HG03097 (cell line): ENCODE results near the gene TRIM63.

ENCODE experiments used
- ATAC-seq: cut with Tn5 transposase; IDR thresholded peaks from one replicate; pipeline ENCODE4 v1.9.1; 2021; ENCODE audit not compliant: unreplicated experiment, low FRiP score

TRIM63 gene

DNA sequence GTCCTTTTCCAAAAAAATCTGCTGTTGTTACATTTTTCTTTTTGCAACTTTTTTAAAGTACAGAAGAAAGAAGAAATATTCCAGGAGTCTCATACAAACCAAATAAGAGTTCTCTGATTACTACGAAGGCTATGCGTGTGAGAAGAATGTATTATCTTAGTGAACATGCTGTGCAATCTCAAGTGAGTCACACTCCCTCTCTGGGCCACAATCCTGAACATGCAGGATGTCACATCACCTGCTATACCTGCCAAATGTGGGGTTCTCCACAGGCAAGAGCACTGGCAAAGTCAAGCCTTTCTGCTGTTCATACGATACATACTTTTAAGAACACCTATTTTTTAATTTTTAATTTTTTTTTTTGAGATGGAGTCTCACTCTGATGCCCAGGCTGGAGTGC, 21.7 kb upstream of the TRIM63 start:
- no peak for ATAC-seq

DNA sequence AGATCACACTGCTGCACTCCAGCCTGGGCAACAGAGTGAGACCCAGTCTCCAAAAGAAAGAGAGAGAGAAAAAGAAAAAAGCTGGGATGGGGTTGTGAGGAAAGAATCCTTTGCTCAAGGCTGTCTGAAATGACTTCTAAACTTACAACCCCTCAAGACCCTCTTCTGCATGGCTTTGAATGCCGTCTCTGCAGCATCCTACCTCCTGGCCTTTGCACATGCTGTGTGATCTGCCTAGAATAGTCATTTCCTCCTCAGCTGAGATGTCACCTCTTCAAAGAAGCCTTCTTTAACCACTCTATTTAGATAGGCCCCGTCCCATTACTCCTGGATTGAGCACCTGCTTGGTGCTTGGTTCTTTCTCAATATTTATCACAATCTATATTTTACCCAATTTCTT, 17.4 kb upstream of the TRIM63 start:
- ATAC-seq, result no peak

DNA sequence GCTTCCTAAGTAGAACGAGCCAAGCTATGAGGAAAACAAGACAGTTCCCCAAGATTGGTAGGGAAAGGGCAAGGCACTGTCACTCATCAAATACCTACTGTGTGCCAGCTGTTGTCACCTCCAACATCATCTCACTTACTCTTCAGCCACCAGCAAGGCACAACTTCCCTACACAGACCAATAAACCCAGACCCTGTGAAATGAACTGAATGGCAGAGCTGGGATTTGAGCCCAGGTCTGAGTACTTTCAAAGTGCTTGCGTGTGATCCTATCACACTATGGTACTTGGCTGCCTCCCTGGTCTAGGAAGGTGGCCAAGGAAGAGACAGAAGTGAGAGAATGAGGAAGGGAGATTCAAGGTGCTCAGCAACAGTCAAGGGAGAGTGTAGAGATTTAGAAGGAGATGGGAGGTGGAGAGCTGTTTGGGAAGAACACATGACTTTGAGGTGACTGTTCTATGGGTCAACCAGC, 16.7 kb upstream of the TRIM63 start:
- ATAC-seq, result no peak

DNA sequence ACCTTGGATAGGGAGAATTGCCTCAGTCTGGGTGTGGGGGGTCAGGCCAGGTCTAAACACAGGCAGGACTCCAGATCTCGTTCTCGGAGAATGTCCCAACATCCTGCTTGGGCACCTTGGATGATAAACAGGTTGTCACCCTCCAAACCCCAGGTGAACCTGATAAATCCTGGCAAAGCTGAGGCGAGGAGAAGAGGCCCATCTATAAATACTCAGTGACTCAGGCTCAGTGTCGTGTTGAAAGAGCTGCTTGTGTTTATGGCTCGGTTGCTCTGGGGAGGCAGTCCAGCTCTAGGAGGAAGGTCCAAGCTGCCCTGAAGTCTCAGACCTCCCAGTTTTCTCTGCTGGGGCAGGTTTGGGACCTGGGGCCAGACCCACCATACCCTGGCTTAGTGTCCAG, 15.8 kb upstream of the TRIM63 start:
- no peak for ATAC-seq

DNA sequence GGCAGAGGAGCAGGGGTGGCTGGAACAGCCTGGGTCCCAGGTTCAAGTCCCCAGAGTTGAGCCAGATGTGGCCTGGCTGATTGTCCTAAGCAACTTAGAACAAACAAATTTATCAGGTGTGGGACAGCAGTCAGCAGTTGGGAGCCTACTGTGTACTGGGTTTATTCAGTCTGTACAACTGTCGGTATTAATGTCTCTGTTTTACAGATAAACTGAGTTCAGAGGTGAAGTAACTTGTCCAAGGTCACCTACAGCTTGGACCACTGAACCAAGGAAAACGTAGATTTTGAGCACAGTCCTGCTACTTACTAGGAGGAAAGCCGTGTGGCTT, 14.6 kb upstream of the TRIM63 start:
- ATAC-seq, result no peak

DNA sequence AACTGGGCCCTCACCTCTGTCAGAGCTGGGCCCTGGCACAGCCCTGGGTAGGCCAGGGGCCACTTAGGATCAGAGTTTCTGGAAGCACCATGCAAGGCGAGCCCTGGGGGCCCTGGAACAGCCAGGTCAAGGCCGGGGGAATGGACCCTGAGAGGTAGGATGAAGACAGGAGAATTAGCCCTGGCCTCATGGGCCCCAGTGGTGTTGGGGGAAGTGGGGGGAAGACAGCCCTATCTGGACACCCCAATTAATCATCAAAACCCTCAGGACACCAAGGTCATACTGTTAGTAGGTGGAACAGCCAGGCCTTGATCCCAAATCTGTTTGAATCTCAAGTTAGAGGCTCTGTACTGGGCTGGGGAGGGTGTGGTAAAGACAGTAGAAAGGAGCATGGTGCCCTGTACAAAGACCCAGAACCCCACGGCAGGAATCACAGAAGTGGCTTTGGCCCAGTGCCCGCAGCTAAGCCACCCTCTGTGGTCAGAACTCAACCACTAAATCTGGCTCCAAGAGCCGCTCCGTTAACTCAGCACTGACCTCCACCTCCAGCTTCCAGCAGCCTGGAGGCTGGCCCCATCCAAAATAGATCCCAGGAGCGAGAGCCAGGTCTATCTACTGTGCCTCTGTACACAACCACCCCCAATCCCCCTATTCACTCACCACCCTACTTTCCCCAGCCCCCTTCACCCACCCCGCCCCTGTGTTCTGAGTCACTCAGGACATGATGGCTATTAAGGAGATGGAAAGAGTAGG, 14.0 kb upstream of the TRIM63 start:
- no peak for ATAC-seq

DNA sequence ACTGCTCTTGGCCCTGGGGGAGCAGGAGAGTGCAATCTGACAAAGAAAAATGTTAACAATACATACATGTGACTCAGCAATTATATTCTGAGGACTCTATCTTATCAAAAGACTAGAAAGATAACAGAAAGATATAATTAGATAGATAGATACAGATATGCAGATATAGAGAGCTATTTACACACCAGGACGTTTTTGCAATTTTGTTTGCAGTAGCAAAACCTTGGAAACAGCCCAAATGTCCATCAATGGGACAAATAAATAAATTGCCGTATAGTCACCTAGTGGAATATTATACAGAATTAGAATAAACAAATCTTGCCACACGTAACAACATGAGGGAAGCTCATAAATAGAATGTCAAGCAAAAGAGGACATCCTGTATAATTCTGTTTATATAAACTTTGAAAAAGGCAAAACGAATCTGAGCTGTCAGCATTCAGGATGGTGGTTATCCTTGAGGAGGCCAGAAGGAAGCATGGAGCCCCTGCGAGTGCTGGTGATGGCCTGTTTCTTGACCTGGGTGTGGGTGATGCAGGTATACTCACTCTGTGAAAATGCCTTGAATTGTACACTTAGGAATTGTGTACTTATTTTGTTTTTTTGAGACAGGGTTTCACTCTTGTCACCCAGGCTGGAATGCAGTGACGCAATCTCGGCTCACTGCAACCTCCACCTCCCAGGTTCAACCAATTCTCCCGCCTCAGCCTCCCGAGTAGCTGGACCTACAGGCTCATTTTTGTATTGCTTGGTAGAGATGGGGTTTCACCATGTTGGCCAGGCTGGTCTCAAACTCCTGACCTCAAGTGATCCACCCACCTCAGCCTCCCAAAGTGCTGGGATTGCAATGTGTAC, 12.8 kb upstream of the TRIM63 start:
- no peak for ATAC-seq

DNA sequence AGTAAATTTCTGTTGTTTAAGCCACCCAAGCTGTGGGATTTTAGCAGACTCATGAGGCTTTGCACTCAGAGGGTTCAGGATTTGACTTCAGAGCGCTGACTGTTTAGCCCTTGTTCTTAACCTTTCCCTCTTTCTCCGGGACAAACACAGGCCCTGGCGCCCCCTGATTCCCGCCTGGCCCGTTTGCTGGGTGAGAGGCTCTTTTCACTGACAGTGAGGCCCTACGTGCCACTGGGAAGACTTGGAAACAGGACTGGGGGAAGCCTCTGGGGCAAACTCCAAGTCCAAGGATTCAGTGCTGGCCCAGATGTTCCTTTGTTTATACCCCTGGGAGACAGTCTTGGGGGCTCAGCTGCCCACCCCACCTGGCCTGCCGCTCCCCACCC, 11.7 kb upstream of the TRIM63 start:
- no peak for ATAC-seq

DNA sequence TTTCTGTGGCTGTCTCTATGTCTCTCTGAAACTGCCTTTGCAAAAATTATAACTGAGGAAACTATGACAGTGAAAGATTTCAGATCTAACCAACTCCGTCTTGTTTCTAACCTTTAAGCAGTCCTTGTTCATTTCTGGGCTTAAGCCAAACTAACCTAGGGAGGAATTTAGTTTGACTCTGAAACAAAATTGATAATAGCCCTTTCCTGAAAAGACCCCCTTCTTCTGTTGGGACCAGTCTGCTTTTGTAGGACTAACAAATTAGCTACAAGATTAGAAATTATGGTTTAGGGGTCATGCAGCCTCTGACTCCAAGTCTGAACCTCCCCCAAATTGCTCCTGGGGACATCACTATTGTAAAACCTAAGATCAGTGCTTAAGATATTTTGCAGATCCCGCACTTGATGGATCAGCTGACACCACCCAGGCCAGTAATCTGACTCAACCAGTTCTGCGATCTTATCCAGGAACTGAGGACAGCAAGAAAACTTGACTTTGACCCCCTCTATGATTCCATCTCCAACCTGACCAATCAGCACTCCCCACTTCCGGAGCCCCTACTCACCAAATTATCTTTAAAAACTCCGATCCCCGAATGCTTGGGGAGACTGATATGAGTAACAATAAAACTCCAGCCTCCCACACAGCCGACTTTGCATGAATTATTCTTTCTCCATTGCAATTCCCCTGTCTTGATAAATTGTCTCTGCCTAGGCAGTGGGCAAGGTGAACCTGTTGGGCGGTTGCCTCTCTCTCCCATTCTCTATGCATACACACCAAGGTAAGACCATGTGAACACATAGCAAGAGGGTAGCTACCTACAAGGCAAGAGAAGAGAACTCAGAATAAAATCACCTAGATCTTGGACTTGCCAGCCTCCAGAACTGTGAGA, 11.1 kb upstream of the TRIM63 start:
- ATAC-seq, result no peak

DNA sequence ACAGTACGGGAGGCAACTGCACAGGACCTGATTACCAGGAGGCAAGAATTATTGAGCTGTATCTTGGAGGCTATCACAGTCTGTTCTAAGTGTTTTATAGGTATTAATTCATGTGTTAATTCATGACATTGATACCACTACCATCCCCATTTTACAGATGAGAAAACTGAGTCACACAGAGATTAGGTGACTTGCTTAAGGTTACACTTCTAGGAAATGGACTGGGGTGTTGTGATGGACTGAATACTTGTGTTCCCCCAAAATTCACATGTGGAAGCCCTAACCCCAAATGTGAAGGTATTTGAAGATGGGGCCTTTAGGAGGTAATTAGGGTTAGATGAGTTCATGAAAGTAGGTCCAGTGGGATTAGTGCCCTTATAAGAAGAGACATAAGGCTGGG, 10.1 kb upstream of the TRIM63 start:
- no peak for ATAC-seq

DNA sequence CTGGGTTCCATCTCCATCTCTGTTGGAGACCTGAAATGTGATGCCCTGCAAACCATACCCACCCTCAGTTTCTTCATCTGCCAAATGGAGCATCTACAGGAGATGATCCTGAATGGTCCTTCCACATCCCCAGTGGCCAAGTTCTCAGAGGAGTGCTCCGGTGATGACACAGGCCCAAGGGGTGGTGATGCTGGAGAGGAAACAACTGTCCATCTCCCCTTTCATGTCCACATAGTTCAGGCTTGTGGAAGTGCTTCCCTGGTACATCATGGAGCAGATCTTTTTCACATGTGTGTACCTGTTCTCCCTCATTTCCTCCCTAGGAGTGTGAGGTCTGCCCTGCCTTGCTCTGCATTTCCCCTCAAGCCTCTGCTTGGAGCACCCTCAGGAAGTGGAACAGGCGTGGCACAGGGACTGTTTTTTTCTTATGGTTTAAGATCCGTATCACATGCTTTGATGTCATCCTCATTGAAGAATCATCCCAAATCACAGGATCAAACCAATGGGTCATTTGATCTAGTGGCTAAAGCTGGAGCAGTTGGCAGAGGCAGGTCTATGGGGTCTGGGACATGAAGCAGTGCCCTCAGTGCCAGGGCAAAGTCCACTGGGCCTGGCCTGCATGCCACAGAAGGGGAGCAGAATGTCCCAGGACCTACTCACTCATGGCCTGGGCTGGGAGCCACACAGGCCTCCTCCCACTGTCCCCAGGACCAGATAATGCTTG, 8.2 kb upstream of the TRIM63 start:
- no peak for ATAC-seq

DNA sequence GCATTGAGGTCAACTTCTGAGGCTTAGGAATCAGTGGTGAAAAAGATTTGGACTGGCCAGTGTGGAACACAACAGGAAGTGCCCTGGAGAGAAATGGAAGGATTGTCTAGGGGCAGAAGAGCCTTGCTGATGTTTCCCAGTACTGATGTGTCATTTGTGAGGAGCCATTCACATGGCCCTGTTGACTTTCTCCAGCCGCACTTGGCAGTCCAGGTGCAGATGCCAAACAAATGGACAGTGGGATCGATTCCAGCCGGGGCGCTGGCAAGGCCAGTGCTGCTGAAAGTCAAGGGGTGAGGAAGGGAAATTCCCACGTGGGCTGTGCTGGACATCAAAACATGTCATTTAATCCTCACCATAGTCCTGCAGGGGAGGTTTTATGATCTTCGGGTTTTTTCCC, 4.9 kb upstream of the TRIM63 start:
- no peak for ATAC-seq

DNA sequence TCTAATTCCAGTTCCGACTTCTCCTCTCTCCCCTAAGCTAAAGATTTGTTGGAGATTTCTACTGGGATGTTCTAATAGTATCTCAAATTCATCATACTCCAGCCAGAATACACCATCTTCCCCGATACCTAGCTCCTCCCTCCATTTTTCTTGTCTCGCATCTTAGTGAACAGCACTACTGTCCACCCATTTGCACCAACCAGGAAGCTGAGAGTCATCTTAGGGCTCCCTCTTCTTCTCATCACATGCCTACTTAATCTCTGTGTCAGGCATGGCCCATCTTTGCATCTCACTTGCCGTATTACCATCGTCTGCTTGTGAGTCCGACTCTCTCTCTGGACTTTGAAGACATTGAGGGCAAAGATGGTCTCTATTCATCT, 3.5 kb upstream of the TRIM63 start:
- no peak for ATAC-seq

DNA sequence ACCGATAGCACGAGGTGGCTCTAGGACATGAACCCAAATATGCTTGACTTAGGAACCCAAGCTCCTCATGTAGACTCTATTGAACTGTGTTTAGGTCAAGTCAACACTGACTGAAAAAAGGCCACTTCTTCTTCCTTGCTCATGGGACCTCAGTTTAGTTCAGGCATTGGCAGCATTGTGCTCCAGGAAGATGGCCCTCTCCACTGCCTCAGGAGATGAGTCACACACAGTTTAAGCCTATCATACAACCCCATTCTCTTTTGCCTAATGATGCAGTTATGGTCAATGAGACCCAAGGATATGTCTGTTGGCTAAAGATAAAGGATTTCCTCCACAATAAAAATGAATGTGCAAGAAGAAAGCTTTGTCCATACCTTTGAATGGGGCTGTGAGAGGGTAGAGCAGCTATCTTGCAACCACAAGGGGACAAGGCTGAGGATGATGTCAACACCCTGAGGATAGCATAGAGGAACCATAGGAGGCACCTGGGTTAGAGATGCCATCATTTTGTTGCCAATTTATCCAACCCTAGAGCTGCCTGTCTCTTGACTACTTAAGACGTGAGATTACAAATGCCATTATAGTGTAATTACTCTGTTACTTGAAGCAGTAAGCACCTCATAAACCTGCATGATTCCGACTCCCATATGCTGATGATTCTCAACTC, 3.0 kb upstream of the TRIM63 start:
- ATAC-seq, result no peak

DNA sequence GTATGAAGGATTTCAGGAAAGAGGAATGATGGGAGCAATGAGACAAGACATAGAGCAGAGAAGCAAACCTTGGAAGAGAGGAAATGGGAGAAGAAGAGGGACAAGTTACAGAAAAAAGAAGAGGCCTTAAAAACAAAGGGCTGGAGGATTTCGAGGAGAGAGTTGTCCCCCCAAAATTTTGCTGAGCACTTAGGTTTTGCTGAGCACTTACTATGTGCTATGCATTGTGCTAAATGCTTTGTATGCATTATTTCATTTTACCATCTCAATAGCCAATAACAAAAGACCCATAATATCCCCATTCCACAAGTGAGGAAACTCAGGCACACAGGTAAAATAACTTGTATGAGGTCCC, 2.5 kb upstream of the TRIM63 start:
- ATAC-seq, result no peak

DNA sequence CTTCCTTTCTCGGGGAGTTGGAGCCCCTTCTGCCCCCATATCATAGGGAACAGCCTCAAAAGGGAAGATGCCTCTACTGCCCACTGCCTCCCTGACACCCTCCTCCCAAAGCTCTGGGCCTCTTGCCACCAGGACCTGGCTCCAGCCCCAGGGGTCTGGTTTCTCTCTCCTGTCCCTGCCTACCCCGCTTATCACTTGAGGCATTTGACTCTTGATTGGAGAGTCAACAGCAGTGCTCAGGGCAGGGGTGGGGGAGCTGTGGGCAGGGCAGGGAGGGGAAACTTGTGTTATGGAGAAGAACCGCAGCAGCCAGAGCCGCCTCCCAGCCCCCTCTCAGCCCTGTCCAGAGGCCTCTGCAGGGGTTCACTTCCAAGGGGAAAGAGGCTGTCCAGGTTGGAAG, 573 bp downstream of the TRIM63 start:
- ATAC-seq, result no peak

DNA sequence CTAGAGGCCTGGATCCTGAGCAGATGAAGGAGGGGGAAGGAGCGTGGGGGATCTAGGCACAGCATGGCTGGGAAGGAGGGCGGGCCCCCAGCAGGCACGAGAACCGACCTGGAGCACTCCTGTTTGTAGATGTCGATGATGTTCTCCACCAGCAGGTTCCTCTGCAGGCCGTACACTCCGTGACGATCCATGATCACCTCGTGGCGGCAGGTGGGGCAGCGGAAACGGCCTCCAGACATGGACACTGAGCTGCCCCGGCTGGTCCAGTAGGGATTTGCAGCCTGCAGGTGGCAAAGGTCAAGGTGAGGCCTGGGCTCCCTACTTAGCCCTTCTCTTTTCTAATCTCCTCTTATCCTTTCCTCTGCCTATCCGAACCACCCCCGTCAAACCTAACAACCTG, 1.3 kb downstream of the TRIM63 start:
- ATAC-seq, result no peak

DNA sequence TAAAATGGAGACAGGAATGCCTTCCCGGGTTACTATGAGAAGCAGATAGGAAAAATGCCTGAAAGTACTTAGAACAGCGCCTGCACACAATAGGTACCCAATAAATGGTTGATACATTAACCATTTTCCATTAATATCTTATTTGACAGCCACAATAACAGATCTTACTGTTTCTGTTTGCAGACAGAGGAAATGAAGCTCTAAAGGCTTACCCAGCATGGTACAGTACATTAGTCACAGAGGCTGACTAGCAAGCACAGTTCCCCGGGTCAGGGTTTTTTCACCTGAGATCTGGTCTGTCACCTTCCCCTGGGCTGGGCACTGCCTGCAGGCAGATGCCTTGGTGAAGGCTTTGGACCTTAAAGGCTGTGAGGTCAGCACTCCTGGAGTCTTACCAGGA, 2.9 kb downstream of the TRIM63 start:
- ATAC-seq, result no peak

DNA sequence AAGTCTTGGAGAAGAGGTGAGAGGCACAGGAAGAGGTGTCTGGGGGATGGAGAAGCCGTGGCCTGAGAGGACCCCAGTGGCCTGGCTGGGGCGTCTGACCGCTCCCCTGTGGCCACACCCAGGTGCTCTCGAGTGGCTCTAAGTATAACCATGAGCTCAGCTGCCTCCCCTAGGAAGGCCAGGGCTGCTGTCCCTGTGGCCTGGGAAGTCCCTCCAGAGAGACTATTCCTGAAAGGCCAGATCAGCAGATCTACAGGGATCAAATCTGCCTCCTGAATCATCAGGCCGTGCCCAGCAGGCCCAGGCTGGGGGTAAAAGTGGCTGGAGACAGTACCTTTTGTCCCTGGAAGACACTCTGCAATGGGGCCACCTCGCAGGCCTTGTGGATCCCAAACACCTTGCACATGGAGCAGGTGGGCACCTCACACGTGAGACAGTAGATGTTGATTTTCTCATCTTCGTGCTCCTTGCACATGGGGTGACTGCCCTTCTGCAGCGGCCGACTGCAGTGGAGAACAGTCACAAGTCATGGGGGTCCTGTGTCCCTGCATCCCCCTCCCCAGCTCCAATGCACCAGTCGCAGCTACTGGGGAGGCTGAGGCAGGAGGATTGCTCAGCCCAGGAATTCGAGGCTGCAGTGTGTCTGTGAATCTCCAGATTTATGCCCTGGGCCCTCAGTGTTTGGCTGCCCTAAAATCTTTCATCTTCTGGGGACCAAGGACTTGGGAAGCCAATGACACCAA, 6.4 kb downstream of the TRIM63 start:
- no peak for ATAC-seq
